Sigmoid colon (tissue), 4 donors: ENCODE measurements around the gene ZNF24.

Experiments
- EP300 ChIP-seq, 4 donors: sonication (generic); formaldehyde crosslinking; IDR thresholded peaks; one replicate each; pipeline ENCODE4 v1.6.1; 2017; ENCODE audit warnings: antibody characterized with exemption in 4 of 4
- POLR2A ChIP-seq, 2 donors: fragments of 450-650 bp; IDR thresholded peaks; one replicate each; pipeline ENCODE4 v1.6.1; 2016; ENCODE audit warnings: antibody characterized with exemption in 2 of 2, mild to moderate bottlenecking in 2 of 2, moderate library complexity in 2 of 2
- TF ChIP-seq, protein P1 (sequence below), 4 experiments: fragments of 450-650 bp in 3 of 4; fragments of 200-600 bp in 1 of 4; IDR thresholded peaks; one replicate each; pipeline ENCODE4 v1.5.1; 2016 to 2019; ENCODE audit warnings: antibody characterized with exemption in 4 of 4, mild to moderate bottlenecking in 3 of 4, moderate library complexity in 2 of 4

DNA sequence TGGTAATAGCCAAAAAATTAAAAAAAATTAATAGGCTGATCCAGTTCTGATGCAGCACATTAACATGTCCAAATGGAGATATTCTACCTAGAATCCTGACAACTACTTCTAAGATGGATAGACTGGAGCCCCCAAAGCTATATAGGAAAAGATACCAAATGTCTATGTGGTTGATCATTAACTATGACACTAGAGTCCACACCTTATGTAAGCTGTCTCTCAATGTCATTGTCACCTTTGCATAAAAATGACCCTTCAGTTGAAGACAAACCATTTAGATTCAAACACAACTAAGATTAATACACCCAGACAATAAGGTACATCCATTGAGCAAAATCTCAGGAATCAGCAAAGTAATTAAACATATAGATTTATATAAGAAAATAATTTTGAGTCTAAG, 18.3 kb upstream of the ZNF24 start:
- no peak for TF ChIP-seq EP300 (IDR thresholded peaks at IDR 0.05)
- TF ChIP-seq, protein P1, sequence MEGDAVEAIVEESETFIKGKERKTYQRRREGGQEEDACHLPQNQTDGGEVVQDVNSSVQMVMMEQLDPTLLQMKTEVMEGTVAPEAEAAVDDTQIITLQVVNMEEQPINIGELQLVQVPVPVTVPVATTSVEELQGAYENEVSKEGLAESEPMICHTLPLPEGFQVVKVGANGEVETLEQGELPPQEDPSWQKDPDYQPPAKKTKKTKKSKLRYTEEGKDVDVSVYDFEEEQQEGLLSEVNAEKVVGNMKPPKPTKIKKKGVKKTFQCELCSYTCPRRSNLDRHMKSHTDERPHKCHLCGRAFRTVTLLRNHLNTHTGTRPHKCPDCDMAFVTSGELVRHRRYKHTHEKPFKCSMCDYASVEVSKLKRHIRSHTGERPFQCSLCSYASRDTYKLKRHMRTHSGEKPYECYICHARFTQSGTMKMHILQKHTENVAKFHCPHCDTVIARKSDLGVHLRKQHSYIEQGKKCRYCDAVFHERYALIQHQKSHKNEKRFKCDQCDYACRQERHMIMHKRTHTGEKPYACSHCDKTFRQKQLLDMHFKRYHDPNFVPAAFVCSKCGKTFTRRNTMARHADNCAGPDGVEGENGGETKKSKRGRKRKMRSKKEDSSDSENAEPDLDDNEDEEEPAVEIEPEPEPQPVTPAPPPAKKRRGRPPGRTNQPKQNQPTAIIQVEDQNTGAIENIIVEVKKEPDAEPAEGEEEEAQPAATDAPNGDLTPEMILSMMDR (IDR thresholded peaks at IDR 0.05), result no peak
- no peak for TF ChIP-seq POLR2A (IDR thresholded peaks at IDR 0.05)
